ENCODE data around the gene GRID1. TPM values are rescaled to one million over a fixed set of nuclear protein-coding genes. Genes with fewer than 3 reads are reported as not detected.
A peak's percentile ranks its signal among the peaks of the same experiment; 100 is the strongest.

The GRID1 gene
- polyA plus RNA-seq, 1 experiment, result 0.49 TPM

DNA sequence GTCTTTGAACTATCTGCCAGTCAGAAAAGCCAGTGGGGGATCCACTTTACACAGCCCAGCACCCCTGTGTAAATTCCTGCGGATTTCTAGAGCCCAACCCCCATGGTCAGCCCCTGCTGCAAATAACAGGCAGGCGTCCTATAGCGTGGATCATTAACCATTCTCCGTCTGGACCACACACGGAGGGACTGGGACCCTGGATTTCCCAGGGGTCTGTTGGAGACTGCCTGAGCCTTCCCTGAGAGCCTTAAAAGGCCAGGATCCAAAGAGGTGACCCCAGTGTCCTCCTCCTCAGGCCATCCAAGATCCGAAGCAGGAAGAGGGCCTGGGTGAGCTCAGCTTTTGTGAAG, 11.2 kb upstream of the GRID1 start:
- POLR2A ChIA-PET, result no interaction called here
- H3K27me3 ChIP-seq (ENCODE audit: control insufficient read depth, insufficient read depth, low read length), result peaks cover 12% of the 10 kb centered on the region
- DNase-seq (ENCODE audit: low read depth), result no peak
- CTCF ChIA-PET, result interaction anchor here (0.8 to 2.7 kb wide), 5 partner anchors 10 to 1838 kb away, joined by 3 to 9 read pairs (median 6); no protein-coding TSS in a partner anchor
- H3K36me3 ChIP-seq (ENCODE audit: control insufficient read depth, insufficient read depth, low read length), result no peaks in the 10 kb centered on the region
- TF ChIP-seq, protein P1, sequence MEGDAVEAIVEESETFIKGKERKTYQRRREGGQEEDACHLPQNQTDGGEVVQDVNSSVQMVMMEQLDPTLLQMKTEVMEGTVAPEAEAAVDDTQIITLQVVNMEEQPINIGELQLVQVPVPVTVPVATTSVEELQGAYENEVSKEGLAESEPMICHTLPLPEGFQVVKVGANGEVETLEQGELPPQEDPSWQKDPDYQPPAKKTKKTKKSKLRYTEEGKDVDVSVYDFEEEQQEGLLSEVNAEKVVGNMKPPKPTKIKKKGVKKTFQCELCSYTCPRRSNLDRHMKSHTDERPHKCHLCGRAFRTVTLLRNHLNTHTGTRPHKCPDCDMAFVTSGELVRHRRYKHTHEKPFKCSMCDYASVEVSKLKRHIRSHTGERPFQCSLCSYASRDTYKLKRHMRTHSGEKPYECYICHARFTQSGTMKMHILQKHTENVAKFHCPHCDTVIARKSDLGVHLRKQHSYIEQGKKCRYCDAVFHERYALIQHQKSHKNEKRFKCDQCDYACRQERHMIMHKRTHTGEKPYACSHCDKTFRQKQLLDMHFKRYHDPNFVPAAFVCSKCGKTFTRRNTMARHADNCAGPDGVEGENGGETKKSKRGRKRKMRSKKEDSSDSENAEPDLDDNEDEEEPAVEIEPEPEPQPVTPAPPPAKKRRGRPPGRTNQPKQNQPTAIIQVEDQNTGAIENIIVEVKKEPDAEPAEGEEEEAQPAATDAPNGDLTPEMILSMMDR (IDR thresholded peaks at IDR 0.05; ENCODE audit: insufficient read depth, low read depth, low read length), result no peak
- H3K4me3 ChIP-seq (ENCODE audit: low read depth, low read length), result no peak overlapping the region

DNA sequence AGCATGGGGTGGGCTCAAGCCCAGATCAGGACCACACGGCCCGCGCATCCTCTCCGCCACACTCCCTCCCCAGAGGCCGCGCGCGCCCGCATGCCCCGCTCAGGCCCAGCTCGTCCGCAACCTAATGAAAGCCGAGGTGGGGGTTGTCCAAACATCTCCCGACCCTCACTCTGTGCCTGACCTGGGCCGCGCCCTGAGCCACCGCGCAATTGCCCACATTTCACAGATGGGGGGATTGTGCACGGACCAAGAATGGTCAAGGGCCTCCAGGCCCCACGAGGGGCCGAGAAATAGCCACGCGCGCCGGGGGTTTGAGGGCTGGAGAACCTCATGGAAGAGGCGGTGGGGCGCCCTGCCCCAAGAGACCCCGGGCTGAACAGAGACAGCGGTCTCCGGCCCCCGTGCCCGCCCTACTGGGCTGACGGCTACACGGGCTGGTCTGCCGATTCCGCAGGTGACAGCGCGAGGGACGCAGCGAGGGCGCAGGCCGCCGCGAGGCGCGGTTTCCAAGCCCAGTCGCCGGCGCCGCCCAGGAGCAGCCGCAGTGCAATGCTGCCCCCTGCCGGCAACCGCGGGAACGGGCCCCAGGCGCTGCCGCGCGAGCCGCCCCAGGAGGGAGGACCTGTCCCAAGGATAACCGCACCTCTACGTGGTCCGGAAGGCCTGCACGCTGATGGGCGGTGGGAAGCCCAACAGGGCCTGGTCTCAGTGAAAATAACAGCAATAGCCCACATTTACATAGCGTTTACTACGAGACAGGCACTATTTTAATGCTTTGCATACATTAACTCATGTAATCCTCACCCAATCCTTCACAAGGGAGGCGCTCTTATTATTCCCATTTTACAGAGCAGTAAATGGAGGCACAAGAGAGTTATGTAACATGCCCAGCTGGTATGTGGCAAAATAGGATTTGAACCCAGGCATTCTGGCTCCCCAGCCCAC, 10.5 kb upstream of the GRID1 start:
- ChIA-PET POLR2A (no interaction called here), CTCF (interaction anchor here (0.6 to 2.7 kb wide), 7 partner anchors 9 to 1837 kb away, joined by 3 to 9 read pairs (median 3); no protein-coding TSS in a partner anchor)
- H3K4me3 ChIP-seq (ENCODE audit: low read depth, low read length), result no peak overlapping the region

DNA sequence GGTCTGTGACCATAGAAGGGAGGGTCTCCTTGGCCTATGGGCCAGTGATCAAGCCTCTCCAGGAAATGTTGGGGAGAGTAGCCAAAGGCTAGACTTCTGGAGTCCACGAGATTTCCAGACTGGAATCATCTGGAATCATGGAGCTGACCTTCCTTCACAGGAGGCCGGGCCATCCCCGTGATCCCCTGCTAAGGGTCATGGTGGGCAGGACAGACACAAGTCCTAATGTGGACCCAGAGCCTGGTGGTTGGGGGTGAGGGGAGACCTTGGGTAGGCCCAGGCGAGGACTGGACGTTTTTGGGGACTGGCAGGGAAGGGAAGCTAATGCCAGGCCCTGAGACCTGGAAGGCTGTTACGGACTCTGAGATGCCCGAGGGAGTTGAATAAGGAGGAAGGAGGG, 9.8 kb upstream of the GRID1 start:
- TF ChIP-seq, protein P1 (IDR thresholded peaks at IDR 0.05; ENCODE audit: insufficient read depth, low read depth, low read length), result no peak
- H3K4me3 ChIP-seq (ENCODE audit: low read depth, low read length), result no peak overlapping the region
- peaks cover 17% of the 10 kb centered on the region for H3K27me3 ChIP-seq (ENCODE audit: control insufficient read depth, insufficient read depth, low read length)
- no peaks in the 10 kb centered on the region for H3K36me3 ChIP-seq (ENCODE audit: control insufficient read depth, insufficient read depth, low read length)
- POLR2A ChIA-PET, result no interaction called here
- CTCF ChIA-PET, result interaction anchor here (0.6 to 1.6 kb wide), 5 partner anchors 10 to 1836 kb away, joined by 3 read pairs; no protein-coding TSS in a partner anchor
- no peak for DNase-seq (ENCODE audit: low read depth)

More for the DNA sequence above, 10.5 kb upstream of the GRID1 start:
- TF ChIP-seq, protein P1 (IDR thresholded peaks at IDR 0.05; ENCODE audit: insufficient read depth, low read depth, low read length), result peak; percentile 76
- no peak for DNase-seq (ENCODE audit: low read depth)
- Histone ChIP-seq H3K36me3 (ENCODE audit: control insufficient read depth, insufficient read depth, low read length) (no peaks in the 10 kb centered on the region), H3K27me3 (ENCODE audit: control insufficient read depth, insufficient read depth, low read length) (peaks cover 15% of the 10 kb centered on the region)

DNA sequence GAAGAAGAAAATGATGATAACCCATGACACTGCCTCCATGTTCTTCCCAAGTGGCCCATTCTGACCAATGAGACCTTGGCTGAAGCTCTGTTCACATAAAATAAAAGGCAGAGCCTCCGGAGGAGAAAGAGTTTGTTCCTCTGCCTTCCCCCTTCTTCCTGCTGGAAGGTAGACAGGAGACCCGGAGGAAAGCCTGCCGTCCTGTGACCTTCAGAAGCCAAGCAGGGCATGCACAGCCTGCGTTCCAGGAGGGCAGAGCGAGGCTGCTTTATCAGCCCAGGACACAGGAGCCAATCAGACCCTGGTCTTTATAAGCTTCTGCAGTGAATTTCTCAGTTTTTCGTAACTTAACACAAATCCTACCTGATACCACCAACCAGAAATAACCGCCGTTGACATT, 8.6 kb upstream of the GRID1 start:
- DNase-seq (ENCODE audit: low read depth), result no peak
- no peaks in the 10 kb centered on the region for H3K36me3 ChIP-seq (ENCODE audit: control insufficient read depth, insufficient read depth, low read length)
- no peak overlapping the region for H3K4me3 ChIP-seq (ENCODE audit: low read depth, low read length)
- ChIA-PET CTCF (interaction anchor here (0.9 to 1.6 kb wide), 4 partner anchors 13 to 1834 kb away, joined by 3 to 6 read pairs (median 3); no protein-coding TSS in a partner anchor), POLR2A (no interaction called here)
- H3K27me3 ChIP-seq (ENCODE audit: control insufficient read depth, insufficient read depth, low read length), result peaks cover 12% of the 10 kb centered on the region
- TF ChIP-seq, protein P1 (IDR thresholded peaks at IDR 0.05; ENCODE audit: insufficient read depth, low read depth, low read length), result no peak

DNA sequence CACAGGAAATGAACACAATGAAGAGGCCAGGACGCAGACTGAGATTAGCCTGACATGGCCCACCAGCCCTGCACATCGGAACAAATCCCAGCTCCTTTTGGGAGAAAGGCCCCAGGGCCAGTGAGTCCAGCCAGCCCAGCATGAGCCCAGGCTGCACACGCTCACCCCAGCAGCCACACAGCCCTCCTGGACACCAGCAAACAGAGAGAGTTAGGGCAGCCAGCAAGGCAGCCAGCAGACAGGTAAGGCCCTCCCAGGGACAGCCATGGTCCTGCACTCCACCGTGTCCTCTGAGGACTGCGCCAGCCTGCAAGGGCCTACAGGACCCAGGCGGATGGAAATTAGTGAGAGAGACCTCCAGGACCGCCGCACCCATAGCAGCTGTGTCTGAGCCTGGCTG, 8.1 kb upstream of the GRID1 start:
- DNase-seq (ENCODE audit: low read depth), result no peak
- H3K27me3 ChIP-seq (ENCODE audit: control insufficient read depth, insufficient read depth, low read length), result peaks cover 13% of the 10 kb centered on the region

More for the DNA sequence above, 8.1 kb upstream of the GRID1 start:
- Histone ChIP-seq H3K36me3 (ENCODE audit: control insufficient read depth, insufficient read depth, low read length) (no peaks in the 10 kb centered on the region), H3K4me3 (ENCODE audit: low read depth, low read length) (no peak overlapping the region)
- TF ChIP-seq, protein P1 (IDR thresholded peaks at IDR 0.05; ENCODE audit: insufficient read depth, low read depth, low read length), result no peak
- CTCF ChIA-PET, result interaction anchor here (1.6 kb wide), 1 partner anchor 13 kb away, joined by 6 read pairs; no protein-coding TSS in a partner anchor
- POLR2A ChIA-PET, result no interaction called here
